Upper lobe of left lung (tissue), 6 donors: ENCODE results near the gene DCBLD1. TPM values are rescaled to one million over a fixed set of nuclear protein-coding genes. Genes with fewer than 3 reads are reported as not detected.

Experiments
- ATAC-seq, 2 donors: fragments of 200-7000 bp; cut with Tn5 transposase; one replicate each; pipeline ENCODE4 v1.9.1; 2022; ENCODE audit warnings: mild to moderate bottlenecking in 2 of 2, moderate library complexity in 2 of 2; ENCODE audit not compliant: low FRiP score in 2 of 2
- DNase-seq, 2 donors: peaks; one replicate each; pipeline ENCODE4 v3.0.0-alpha.2; 2019 to 2020
- H3K27ac ChIP-seq, 4 donors: fragments of 200-600 bp; sonication (generic); one replicate each; pipeline ENCODE4 v1.5.1; 2016 to 2019
- H3K27me3 ChIP-seq, 4 donors: fragments of 200-600 bp; sonication (generic); one replicate each; pipeline ENCODE4 v1.5.1; 2017 to 2019
- H3K36me3 ChIP-seq, 4 donors: fragments of 200-600 bp; sonication (generic); one replicate each; pipeline ENCODE4 v1.5.1; 2016 to 2019
- H3K4me1 ChIP-seq, 4 donors: fragments of 200-600 bp; sonication (generic); one replicate each; pipeline ENCODE4 v1.5.1; 2018 to 2019
- H3K4me3 ChIP-seq, 4 donors: fragments of 200-600 bp; sonication (generic); one replicate each; pipeline ENCODE4 v1.5.1; 2017 to 2019; ENCODE audit warnings: mild to moderate bottlenecking in 2 of 4, moderate library complexity in 1 of 4
- H3K9me3 ChIP-seq, 4 donors: fragments of 200-600 bp; sonication (generic); one replicate each; pipeline ENCODE4 v1.5.1; 2018 to 2019
- CTCF ChIP-seq, 6 experiments: fragments of 450-650 bp in 4 of 6; fragments of 200-600 bp in 2 of 6; sonication (generic) in 2 of 6; IDR thresholded peaks; one replicate each; pipeline ENCODE4 v1.5.1; 2016 to 2019; ENCODE audit warnings: antibody characterized with exemption in 6 of 6
- EP300 ChIP-seq, 4 donors: sonication (generic); formaldehyde crosslinking; IDR thresholded peaks; one replicate each; pipeline ENCODE4 v1.5.1; 2017; ENCODE audit warnings: antibody characterized with exemption in 4 of 4, control low read depth in 2 of 4
- POLR2A ChIP-seq, 4 donors: fragments of 450-650 bp; IDR thresholded peaks; one replicate each; pipeline ENCODE4 v1.5.1; 2016 to 2017; ENCODE audit warnings: antibody characterized with exemption in 4 of 4, mild to moderate bottlenecking in 2 of 4
- POLR2AphosphoS5 ChIP-seq, 2 donors: sonication (generic); formaldehyde crosslinking; IDR thresholded peaks; one replicate each; pipeline ENCODE4 v1.5.1; 2017; ENCODE audit warnings: antibody characterized with exemption in 2 of 2
- WGBS, 2 donors: methylation state at CpG; one replicate each; pipeline ENCODE4 v1.1.5; 2017 to 2018; 5-methylcytosine and 5-hydroxymethylcytosine counted together
- total RNA-seq, 6 donors: library from RNA; depleted of rRNA in 4 of 6; stranded (reverse); fragments of >200 nt in 4 of 6; gene quantifications; one replicate each; pipeline versions ENCODE4 v1.1.0 to v1.2.1, GENCODE V29; 2016 to 2021
- donor health status: DM: no; HTN: no; CAD: no; lungs with moderate emphysema.
- donor health status: DM: no; HTN: yes; CAD: no; lungs with severe emphysema.

DCBLD1 gene
- total RNA-seq, 6 donors from 2014 or later: 12.5 to 48.1 (median 19.6) TPM

- no peak for DNase-seq
- H3K4me3 ChIP-seq: no peak overlapping the region
- H3K4me1 ChIP-seq: no peaks in the 10 kb centered on the region
- WGBS, 2 donors: 84 to 95% methylated on average over 4 of the region's 4 CpGs
- no peak for ATAC-seq
- no peak overlapping the region for H3K27ac ChIP-seq
- no peaks in the 10 kb centered on the region for H3K9me3 ChIP-seq
- no peaks in the 10 kb centered on the region for H3K27me3 ChIP-seq
- TF ChIP-seq POLR2A (IDR thresholded peaks at IDR 0.05): no peak
- TF ChIP-seq EP300 (IDR thresholded peaks at IDR 0.05): no peak
- TF ChIP-seq CTCF (IDR thresholded peaks at IDR 0.05): no peak
- no peak for TF ChIP-seq POLR2AphosphoS5 (IDR thresholded peaks at IDR 0.05)
- peaks cover 0 to 11% (median 0%) of the 10 kb centered on the region in 4 donors for H3K36me3 ChIP-seq
Measured at GRCh38 chr6:117520603-117521395, 38.3 kb downstream of the DCBLD1 start.

GRCh38 chr6:117521791-117522502 lies 39.5 kb downstream of the DCBLD1 start:
- ATAC-seq (no peak), DNase-seq (no peak)
- Histone ChIP-seq H3K9me3 (no peaks in the 10 kb centered on the region), H3K4me3 (no peak overlapping the region), H3K27ac (no peak overlapping the region), H3K4me1 (no peaks in the 10 kb centered on the region), H3K36me3 (peaks cover 0 to 11% (median 0%) of the 10 kb centered on the region in 4 donors), H3K27me3 (no peaks in the 10 kb centered on the region)
- TF ChIP-seq EP300 (IDR thresholded peaks at IDR 0.05) (no peak), POLR2A (IDR thresholded peaks at IDR 0.05) (no peak), CTCF (IDR thresholded peaks at IDR 0.05) (no peak), POLR2AphosphoS5 (IDR thresholded peaks at IDR 0.05) (no peak)
- WGBS, 2 donors: 86 to 91% methylated on average over 5 of the region's 5 CpGs

- Histone ChIP-seq H3K4me3 (no peak overlapping the region), H3K27ac (no peak overlapping the region), H3K27me3 (no peaks in the 10 kb centered on the region), H3K9me3 (no peaks in the 10 kb centered on the region), H3K4me1 (no peaks in the 10 kb centered on the region), H3K36me3 (peaks cover 0 to 2% (median 0%) of the 10 kb centered on the region in 4 donors)
- no peak for ATAC-seq
- DNase-seq: no peak
- WGBS, 2 donors: 95 to 96% methylated on average over 2 of the region's 2 CpGs
- TF ChIP-seq POLR2AphosphoS5 (IDR thresholded peaks at IDR 0.05): no peak
- no peak for TF ChIP-seq CTCF (IDR thresholded peaks at IDR 0.05)
- TF ChIP-seq EP300 (IDR thresholded peaks at IDR 0.05): no peak
- TF ChIP-seq POLR2A (IDR thresholded peaks at IDR 0.05): no peak
Measured at GRCh38 chr6:117525607-117526006, 43.1 kb downstream of the DCBLD1 start.

- Histone ChIP-seq H3K9me3 (no peaks in the 10 kb centered on the region), H3K36me3 (peaks cover 0 to 4% (median 1%) of the 10 kb centered on the region in 4 donors), H3K4me3 (no peak overlapping the region), H3K4me1 (peaks cover 0 to 8% (median 2%) of the 10 kb centered on the region in 4 donors), H3K27ac (no peak overlapping the region), H3K27me3 (no peaks in the 10 kb centered on the region)
- DNase-seq: no peak
- WGBS, 2 donors: 90 to 95% methylated on average over 4 of the region's 4 CpGs
- ATAC-seq: no peak
- no peak for TF ChIP-seq EP300 (IDR thresholded peaks at IDR 0.05)
- no peak for TF ChIP-seq CTCF (IDR thresholded peaks at IDR 0.05)
- TF ChIP-seq POLR2A (IDR thresholded peaks at IDR 0.05): no peak
- no peak for TF ChIP-seq POLR2AphosphoS5 (IDR thresholded peaks at IDR 0.05)
Measured at GRCh38 chr6:117530467-117531242, 48.2 kb downstream of the DCBLD1 start.
